HepG2 (cell line): ENCODE data around the gene ALDH3B2. TPM values are rescaled to one million over a fixed set of nuclear protein-coding genes. Genes with fewer than 3 reads are reported as not detected.
A peak's percentile ranks its signal among the peaks of the same experiment; 100 is the strongest.

ENCODE experiments used
- DNMT1 ChIP-seq: sonication (generic); formaldehyde crosslinking; IDR thresholded peaks from 2 replicates; pipeline ENCODE4 v1.5.1; 2020; ENCODE audit warnings: mild to moderate bottlenecking, missing genetic modification reagents
- DRAP1 ChIP-seq: IDR thresholded peaks from 2 replicates; pipeline ENCODE4 v1.6.1; 2016; ENCODE audit warnings: missing genetic modification reagents, missing compliant biosample characterization
- FOXK1 ChIP-seq: sonication (generic); formaldehyde crosslinking; IDR thresholded peaks from 2 replicates; pipeline ENCODE4 v1.4.0; 2020; ENCODE audit warnings: low read depth, missing genetic modification reagents, borderline replicate concordance
- HNRNPL ChIP-seq: fragments of 200-400 bp; formaldehyde crosslinking; IDR thresholded peaks from 2 replicates; pipeline ENCODE4 v1.6.1; 2017; ENCODE audit warnings: mild to moderate bottlenecking, low read depth, low read length
- HNRNPLL ChIP-seq: fragments of 200-400 bp; formaldehyde crosslinking; IDR thresholded peaks from 2 replicates; pipeline ENCODE4 v1.6.1; 2017; ENCODE audit warnings: mild to moderate bottlenecking, low read depth, low read length; ENCODE audit not compliant: poor library complexity, severe bottlenecking
- KDM5A ChIP-seq: fragments of 200-600 bp; sonication (generic); IDR thresholded peaks from 2 replicates; pipeline ENCODE4 v1.7.0; 2018; ENCODE audit warnings: antibody characterized with exemption, mild to moderate bottlenecking, low read length, borderline replicate concordance
- MAF1 ChIP-seq: sonication (generic); formaldehyde crosslinking; IDR thresholded peaks from 2 replicates; pipeline ENCODE4 v1.5.0; 2020; ENCODE audit warnings: missing genetic modification reagents, borderline replicate concordance
- NR2F2 ChIP-seq: IDR thresholded peaks from 2 replicates; pipeline ENCODE4 v1.6.1; 2012; ENCODE audit warnings: low read depth, inconsistent platforms, borderline replicate concordance
- PLSCR1 ChIP-seq: sonication (generic); formaldehyde crosslinking; IDR thresholded peaks from 2 replicates; pipeline ENCODE4 v1.5.0; 2020; ENCODE audit warnings: missing genetic modification reagents, mild to moderate bottlenecking, borderline replicate concordance
- PRPF4 ChIP-seq: fragments of 200-400 bp; formaldehyde crosslinking; IDR thresholded peaks from 2 replicates; pipeline ENCODE4 v1.6.1; 2016; ENCODE audit warnings: low read length, low read depth; ENCODE audit not compliant: poor library complexity, severe bottlenecking
- RFX3 ChIP-seq: IDR thresholded peaks from 2 replicates; pipeline ENCODE4 v1.6.1; 2016; ENCODE audit warnings: missing biosample characterization, missing genetic modification reagents
- SOX6 ChIP-seq, 2 experiments: fragments of 450-650 bp in 1 of 2; sonication (generic) in 1 of 2; formaldehyde crosslinking in 1 of 2; IDR thresholded peaks; 2 replicates each; pipeline versions ENCODE4 v1.4.0 to v1.6.1; 2017 to 2020; ENCODE audit warnings: antibody characterized with exemption in 1 of 2, mild to moderate bottlenecking in 1 of 2, missing genetic modification reagents in 1 of 2
- SPEN ChIP-seq: sonication (generic); formaldehyde crosslinking; IDR thresholded peaks from 2 replicates; pipeline ENCODE4 v1.5.1; 2020; ENCODE audit warnings: low read depth, mild to moderate bottlenecking, missing genetic modification reagents
- STAT5B ChIP-seq: sonication (generic); formaldehyde crosslinking; IDR thresholded peaks from 2 replicates; pipeline ENCODE4 v1.4.0; 2020; ENCODE audit warnings: missing genetic modification reagents
- TGIF2 ChIP-seq: IDR thresholded peaks from 2 replicates; pipeline ENCODE4 v1.6.1; 2016; ENCODE audit warnings: control low read depth, missing compliant biosample characterization
- ZFP82 ChIP-seq: sonication (generic); formaldehyde crosslinking; IDR thresholded peaks from 2 replicates; pipeline ENCODE4 v1.5.1; 2020; ENCODE audit warnings: mild to moderate bottlenecking, missing genetic modification reagents, borderline replicate concordance
- ZHX2 ChIP-seq, 2 experiments: sonication (generic) in 1 of 2; formaldehyde crosslinking in 1 of 2; IDR thresholded peaks; 2 replicates each; pipeline versions ENCODE4 v1.6.1 to v1.9.0; 2014 to 2022; ENCODE audit warnings: antibody characterized with exemption in 1 of 2, borderline replicate concordance in 1 of 2, inconsistent platforms in 1 of 2, low read depth in 1 of 2, missing genetic modification reagents in 1 of 2
- ZNF12 ChIP-seq: sonication (generic); formaldehyde crosslinking; IDR thresholded peaks from 2 replicates; pipeline ENCODE4 v1.5.0; 2020; ENCODE audit warnings: missing genetic modification reagents
- ZNF484 ChIP-seq: sonication (generic); formaldehyde crosslinking; IDR thresholded peaks from 2 replicates; pipeline ENCODE4 v1.5.1; 2020; ENCODE audit warnings: mild to moderate bottlenecking, low read depth, missing genetic modification reagents, borderline replicate concordance
- ZNF496 ChIP-seq: sonication (generic); formaldehyde crosslinking; IDR thresholded peaks from 2 replicates; pipeline ENCODE4 v1.8.1; 2023; ENCODE audit warnings: mild to moderate bottlenecking, moderate library complexity, missing genetic modification reagents; ENCODE audit not compliant: insufficient replicate concordance
- ZNF549 ChIP-seq: sonication (generic); formaldehyde crosslinking; IDR thresholded peaks from 2 replicates; pipeline ENCODE4 v1.5.0; 2020; ENCODE audit warnings: missing genetic modification reagents
- polyA plus RNA-seq, 8 experiments: library from polyadenylated mRNA; depleted of rRNA in 3 of 8; stranded (reverse) in 7 of 8; unstranded in 1 of 8; fragments of >200 nt; fragmentation: Illumina TruSeq in 4 of 8; extraction: Trizol in 4 of 8; gene quantifications; 2 replicates each; pipeline versions ENCODE4 v1.2.1 to v1.2.3, GENCODE V29; 2011 to 2016; ENCODE audit warnings: low read depth in 4 of 8, missing spikeins in 1 of 8, mixed read lengths in 1 of 8; ENCODE audit not compliant: insufficient read depth in 1 of 8
- total RNA-seq, 5 experiments: library from RNA; depleted of rRNA; stranded (reverse); fragments of >200 nt; fragmentation: Illumina TruSeq; extraction: Trizol; gene quantifications; 2 replicates each; pipeline ENCODE4 v1.2.3, GENCODE V29; 2016; ENCODE audit warnings: low read depth in 1 of 5

Gene ALDH3B2
- total and polyA plus RNA-seq, 2 of the 13 experiments (the other 11 are each of a cell fraction or from before 2014, with no cell fraction given): not detected

- TF ChIP-seq ZHX2 (IDR thresholded peaks at IDR 0.05; ENCODE audit: low read depth): no peak
- 0 out of 2 replicates have a peak, but pooled peaks have one; percentile 49 for TF ChIP-seq ZHX2 (CRISPR knock-in tag; IDR thresholded peaks at IDR 0.05; ENCODE audit: borderline replicate concordance)
- 0 out of 2 replicates have a peak, but pooled peaks have one; percentile 24 for TF ChIP-seq FOXK1
- peak; percentile 58; the same call in 1 of the 2 replicates for TF ChIP-seq ZNF12 (CRISPR knock-in tag)
- TF ChIP-seq DRAP1: peak; percentile 35; the same call in 1 of the 2 replicates
- TF ChIP-seq KDM5A: no peak; the same call in 1 of the 2 replicates
- no peak for TF ChIP-seq SOX6 (IDR thresholded peaks at IDR 0.05)
- TF ChIP-seq SOX6 (CRISPR knock-in tag; IDR thresholded peaks at IDR 0.05): peak; percentile 32; the same call in 1 of the 2 replicates
- peak; percentile 97 for TF ChIP-seq ZFP82 (CRISPR knock-in tag)
- TF ChIP-seq NR2F2: no peak
- TF ChIP-seq DNMT1 (CRISPR knock-in tag): no peak
- no peak for TF ChIP-seq ZNF496 (CRISPR knock-in tag)
- no peak for TF ChIP-seq ZNF484 (CRISPR knock-in tag)
- TF ChIP-seq PRPF4: no peak
- no peak for TF ChIP-seq PLSCR1 (CRISPR knock-in tag)
- TF ChIP-seq SPEN (CRISPR knock-in tag): peak; percentile 34
- TF ChIP-seq MAF1 (CRISPR knock-in tag): 0 out of 2 replicates have a peak, but pooled peaks have one; percentile 34
- TF ChIP-seq TGIF2 (CRISPR knock-in tag): no peak
- 0 out of 2 replicates have a peak, but pooled peaks have one; percentile 7 for TF ChIP-seq HNRNPL
- 0 out of 2 replicates have a peak, but pooled peaks have one; percentile 38 for TF ChIP-seq STAT5B (CRISPR knock-in tag)
- peak; percentile 14 for TF ChIP-seq HNRNPLL
- no peak for TF ChIP-seq RFX3 (CRISPR knock-in tag)
- TF ChIP-seq ZNF549 (CRISPR knock-in tag): no peak
Measured at GRCh38 chr11:67629386-67630227, 44.8 kb downstream of the ALDH3B2 start, which contains the start of gene NUDT8 (continued).
